Lung (tissue), 12 donors: Measurements from ENCODE around the gene FAM3A. TPM values are rescaled to one million over a fixed set of nuclear protein-coding genes. Genes with fewer than 3 reads are reported as not detected.

Experiments
- ATAC-seq: fragments of 200-7000 bp; cut with Tn5 transposase; one replicate; pipeline ENCODE4 v1.9.1; 2020; ENCODE audit warnings: moderate number of reproducible peaks; ENCODE audit not compliant: insufficient read depth, low FRiP score
- DNase-seq, 3 donors: peaks; one replicate each; pipeline ENCODE4 v3.0.0-alpha.2; 2013 to 2017
- H3K27ac ChIP-seq, 2 donors: one replicate each; pipeline ENCODE4 v1.5.1; 2013; ENCODE audit warnings: mild to moderate bottlenecking in 2 of 2, moderate library complexity in 2 of 2, control low read depth in 1 of 2, inconsistent platforms in 1 of 2, low read depth in 1 of 2, low read length in 1 of 2
- H3K27me3 ChIP-seq, 3 donors: one replicate each; pipeline ENCODE4 v1.5.1; 2013; ENCODE audit warnings: low read length in 2 of 3; ENCODE audit not compliant: control insufficient read depth in 3 of 3, insufficient read depth in 3 of 3
- H3K36me3 ChIP-seq, 4 donors: one replicate each; pipeline ENCODE4 v1.5.1; 2013; ENCODE audit warnings: low read length in 4 of 4, mild to moderate bottlenecking in 1 of 4, moderate library complexity in 1 of 4; ENCODE audit not compliant: control insufficient read depth in 4 of 4, insufficient read depth in 4 of 4
- H3K4me1 ChIP-seq, 5 donors: one replicate each; pipeline ENCODE4 v1.5.1; 2013; ENCODE audit warnings: low read length in 5 of 5, mild to moderate bottlenecking in 2 of 5, moderate library complexity in 1 of 5; ENCODE audit not compliant: control insufficient read depth in 5 of 5, insufficient read depth in 5 of 5
- H3K4me3 ChIP-seq: one replicate; pipeline ENCODE4 v1.5.1; 2013; ENCODE audit warnings: mild to moderate bottlenecking, control low read depth, moderate library complexity
- H3K9ac ChIP-seq, 2 donors: one replicate each; pipeline ENCODE4 v1.5.1; 2013; ENCODE audit warnings: low read length in 2 of 2, control low read depth in 1 of 2; ENCODE audit not compliant: insufficient read depth in 1 of 2
- H3K9me3 ChIP-seq, 4 donors: one replicate each; pipeline ENCODE4 v1.5.1; 2013; ENCODE audit warnings: low read length in 3 of 4, mild to moderate bottlenecking in 1 of 4, moderate library complexity in 1 of 4; ENCODE audit not compliant: control insufficient read depth in 4 of 4, insufficient read depth in 3 of 4
- CTCF ChIP-seq: IDR thresholded peaks from 2 replicates; pipeline ENCODE4 v1.5.1; 2012; ENCODE audit warnings: mild to moderate bottlenecking; ENCODE audit errors: control extremely low read depth, extremely low read depth
- WGBS, 2 donors: extraction: QIAGEN DNeasy Blood & Tissue Kit; methylation state at CpG; one replicate each; pipeline ENCODE4 v1.1.7; 2013; 5-methylcytosine and 5-hydroxymethylcytosine counted together
- polyA plus RNA-seq, 2 donors: library from polyadenylated mRNA; stranded (reverse); fragments of 200-250 nt; gene quantifications; one replicate each; pipeline ENCODE4 v1.2.1, GENCODE V29; 2013
- total RNA-seq, 2 donors: library from RNA; depleted of rRNA in 1 of 2; stranded (reverse); fragments of >200 nt in 1 of 2; gene quantifications; one replicate each; pipeline ENCODE4 v1.2.1, GENCODE V29; 2014 to 2021
- donor health status: control.
- donor health status: control.
- donor health status: Bipolar disorder and iron deficiency.
- donor health status: healthy.
- donor health status: DM: yes; HTN: yes; CAD: no.

The FAM3A gene
- total and polyA plus RNA-seq, 4 donors = 21.5 to 61.2 (median 46.2) TPM

- ATAC-seq = no peak
- 78 to 86% methylated on average over 21 to 28 of the region's 28 CpGs for WGBS, 2 donors
- H3K27ac ChIP-seq = no peak overlapping the region
Observed at GRCh38 chrX:154472685-154473632, 43.1 kb downstream of the FAM3A start.

GRCh38 chrX:154471839-154472684, 44.0 kb downstream of the FAM3A start:
- 86 to 92% methylated on average over 22 to 23 of the region's 23 CpGs for WGBS, 2 donors
- H3K36me3 ChIP-seq = peaks cover 2 to 31% (median 6%) of the 10 kb centered on the region in 4 donors

More at GRCh38 chrX:154472685-154473632, 43.1 kb downstream of the FAM3A start:
- no peak overlapping the region for H3K4me3 ChIP-seq
- H3K27me3 ChIP-seq = no peaks in the 10 kb centered on the region
- H3K4me1 ChIP-seq = no peaks in the 10 kb centered on the region
- no peak overlapping the region for H3K9ac ChIP-seq
- no peak for DNase-seq
- TF ChIP-seq CTCF = no peak
- peaks cover 0 to 5% (median 0%) of the 10 kb centered on the region in 4 donors for H3K9me3 ChIP-seq
- H3K36me3 ChIP-seq = peaks cover 2 to 26% (median 6%) of the 10 kb centered on the region in 4 donors

GRCh38 chrX:154470914-154471568, 45.0 kb downstream of the FAM3A start:
- 90 to 96% methylated on average over 15 to 23 of the region's 23 CpGs for WGBS, 2 donors
- no peaks in the 10 kb centered on the region for H3K27me3 ChIP-seq
- no peak for TF ChIP-seq CTCF
- DNase-seq = no peak
- no peaks in the 10 kb centered on the region for H3K4me1 ChIP-seq
- no peak overlapping the region for H3K27ac ChIP-seq
- peaks cover 2 to 37% (median 6%) of the 10 kb centered on the region in 4 donors for H3K36me3 ChIP-seq
- no peak for ATAC-seq
- H3K9me3 ChIP-seq = peaks cover 0 to 7% (median 0%) of the 10 kb centered on the region in 4 donors
- H3K9ac ChIP-seq = no peak overlapping the region
- no peak overlapping the region for H3K4me3 ChIP-seq

More at GRCh38 chrX:154471839-154472684, 44.0 kb downstream of the FAM3A start:
- Histone ChIP-seq H3K9me3 (peaks cover 0 to 7% (median 0%) of the 10 kb centered on the region in 4 donors), H3K9ac (no peak overlapping the region), H3K27ac (no peak overlapping the region), H3K27me3 (no peaks in the 10 kb centered on the region), H3K4me3 (no peak overlapping the region), H3K4me1 (no peaks in the 10 kb centered on the region)
- ATAC-seq = no peak
- DNase-seq = no peak
- no peak for TF ChIP-seq CTCF
